ENCODE data around the gene UBE2D2. TPM values are rescaled to one million over a fixed set of nuclear protein-coding genes. Genes with fewer than 3 reads are reported as not detected.

UBE2D2 gene
- total RNA-seq, 1 donor from 2014 or later: 214 TPM

DNA sequence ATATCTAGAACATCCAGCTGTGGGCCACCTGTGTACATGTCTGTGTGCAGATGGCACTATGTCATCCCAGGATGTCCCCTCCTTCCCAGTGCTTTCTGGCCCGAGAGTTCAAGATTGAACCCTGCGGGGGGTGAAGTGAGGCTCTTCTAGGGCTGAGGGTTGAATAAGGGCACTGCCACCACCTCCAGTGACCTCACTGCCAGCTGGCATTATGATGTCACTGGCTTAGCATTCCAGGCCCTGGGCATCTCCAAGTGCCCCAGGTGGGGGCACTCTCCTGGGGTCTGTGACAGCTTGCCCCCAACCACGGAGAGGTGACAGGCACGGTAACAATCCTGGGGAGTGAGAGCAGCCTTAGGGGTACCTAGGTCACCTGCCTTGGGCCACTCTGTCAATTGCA is 114.1 kb downstream of the UBE2D2 start:
- no peak for DNase-seq (ENCODE audit: low spot score)
- H3K27ac Mint-ChIP-seq (ENCODE audit: unreplicated experiment): peak overlapping the region; percentile 37
- peaks cover 16% of the 10 kb centered on the region for H3K27me3 Mint-ChIP-seq (ENCODE audit: unreplicated experiment)
- H3K4me1 Mint-ChIP-seq (ENCODE audit: unreplicated experiment): peaks cover 34% of the 10 kb centered on the region
- TF ChIP-seq CTCF (IDR thresholded peaks at IDR 0.05; ENCODE audit: unreplicated experiment): no peak
- H3K36me3 Mint-ChIP-seq (ENCODE audit: low read depth, unreplicated experiment): peaks cover 4% of the 10 kb centered on the region
- H3K9me3 Mint-ChIP-seq (ENCODE audit: unreplicated experiment): no peaks in the 10 kb centered on the region
- H3K4me3 Mint-ChIP-seq (ENCODE audit: unreplicated experiment): no peak overlapping the region

GRCh38 chr5:139675825-139676224 is 114.7 kb downstream of the UBE2D2 start:
- no peak for DNase-seq (ENCODE audit: low spot score)
- Mint-ChIP-seq H3K9me3 (ENCODE audit: unreplicated experiment) (no peaks in the 10 kb centered on the region), H3K36me3 (ENCODE audit: low read depth, unreplicated experiment) (peaks cover 4% of the 10 kb centered on the region), H3K4me1 (ENCODE audit: unreplicated experiment) (peaks cover 28% of the 10 kb centered on the region), H3K4me3 (ENCODE audit: unreplicated experiment) (no peak overlapping the region), H3K27me3 (ENCODE audit: unreplicated experiment) (peaks cover 11% of the 10 kb centered on the region), H3K27ac (ENCODE audit: unreplicated experiment) (peak overlapping the region; percentile 36)
- no peak for TF ChIP-seq CTCF (IDR thresholded peaks at IDR 0.05; ENCODE audit: unreplicated experiment)

DNA sequence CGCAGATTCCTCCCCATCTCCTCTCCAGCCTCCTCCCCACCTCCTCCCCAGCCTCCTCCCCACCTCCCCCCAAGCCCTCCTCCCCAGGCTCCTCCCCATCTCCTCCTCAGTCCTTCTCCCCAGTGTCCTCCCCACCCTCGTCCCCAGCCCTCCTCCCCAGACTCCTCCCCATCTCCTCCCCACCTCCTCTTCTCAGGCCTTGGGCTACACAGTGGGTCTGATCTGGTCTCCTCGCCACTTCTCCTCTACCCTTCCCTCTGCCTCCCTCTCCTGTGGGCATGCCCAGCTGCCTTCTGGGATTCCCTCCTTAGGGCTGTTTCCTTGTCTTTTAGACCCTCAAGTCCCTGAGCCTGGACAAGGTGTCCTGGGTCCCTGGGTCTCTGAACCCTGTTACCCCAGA is 115.3 kb downstream of the UBE2D2 start:
- peaks cover 26% of the 10 kb centered on the region for H3K4me1 Mint-ChIP-seq (ENCODE audit: unreplicated experiment)
- no peak overlapping the region for H3K27ac Mint-ChIP-seq (ENCODE audit: unreplicated experiment)
- no peak for TF ChIP-seq CTCF (IDR thresholded peaks at IDR 0.05; ENCODE audit: unreplicated experiment)
- peaks cover 4% of the 10 kb centered on the region for H3K36me3 Mint-ChIP-seq (ENCODE audit: low read depth, unreplicated experiment)
- H3K9me3 Mint-ChIP-seq (ENCODE audit: unreplicated experiment): no peaks in the 10 kb centered on the region
- no peak overlapping the region for H3K4me3 Mint-ChIP-seq (ENCODE audit: unreplicated experiment)
- peaks cover 11% of the 10 kb centered on the region for H3K27me3 Mint-ChIP-seq (ENCODE audit: unreplicated experiment)
- no peak for DNase-seq (ENCODE audit: low spot score)

DNA sequence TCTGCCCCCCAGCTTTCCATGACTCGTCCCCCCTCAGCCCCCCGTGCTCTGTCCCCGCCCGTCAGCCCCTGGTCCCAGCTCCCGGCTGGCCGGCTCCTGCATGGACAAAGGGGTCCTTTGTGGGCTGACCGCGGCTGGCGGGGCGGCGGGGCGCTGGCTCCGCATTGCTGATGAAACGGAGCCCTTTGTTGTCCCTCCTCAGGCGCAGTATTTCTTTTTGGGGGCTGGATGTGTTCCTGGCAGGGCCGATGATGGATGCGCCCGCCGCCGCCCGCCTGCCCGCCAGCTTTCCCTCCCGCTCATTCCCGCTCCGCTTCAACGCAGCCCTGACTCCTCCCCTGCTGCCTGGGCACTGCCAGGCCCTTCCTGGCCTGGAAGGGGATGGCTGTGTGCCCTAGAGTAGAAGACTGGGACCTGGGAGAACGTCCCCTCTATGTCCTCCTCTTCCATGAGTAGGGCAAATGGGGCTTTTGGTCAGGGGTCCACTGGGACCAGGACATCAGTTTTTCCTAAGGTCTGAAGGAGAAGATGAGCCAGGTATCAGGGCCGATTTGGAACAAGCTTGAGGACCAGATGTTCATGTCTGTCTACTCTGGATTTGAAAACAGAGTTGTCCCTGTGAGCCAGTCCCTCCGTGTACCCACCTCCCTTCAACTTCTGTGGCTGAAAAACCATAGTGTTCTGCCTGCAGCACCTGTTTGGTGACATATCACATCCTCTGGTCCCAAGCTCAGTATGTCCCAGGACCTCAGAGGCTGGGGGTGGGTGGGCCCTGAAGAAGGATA is 116.0 kb downstream of the UBE2D2 start:
- Mint-ChIP-seq H3K9me3 (ENCODE audit: unreplicated experiment) (no peaks in the 10 kb centered on the region), H3K4me3 (ENCODE audit: unreplicated experiment) (no peak overlapping the region), H3K27me3 (ENCODE audit: unreplicated experiment) (peaks cover 11% of the 10 kb centered on the region), H3K36me3 (ENCODE audit: low read depth, unreplicated experiment) (peaks cover 4% of the 10 kb centered on the region), H3K27ac (ENCODE audit: unreplicated experiment) (peak overlapping the region; percentile 42), H3K4me1 (ENCODE audit: unreplicated experiment) (peaks cover 22% of the 10 kb centered on the region)
- no peak for DNase-seq (ENCODE audit: low spot score)
- no peak for TF ChIP-seq CTCF (IDR thresholded peaks at IDR 0.05; ENCODE audit: unreplicated experiment)

Other genes starting within 250 kb of the UBE2D2 start
- 71.5 TPM for gene PAIP2, start 219.5 kb upstream of the UBE2D2 start, total RNA-seq (ENCODE audit: unreplicated experiment)
- not detected for gene SLC23A1, start 178.0 kb upstream of the UBE2D2 start, total RNA-seq (ENCODE audit: unreplicated experiment)
- 0.38 TPM for gene MZB1, start 171.4 kb upstream of the UBE2D2 start, total RNA-seq (ENCODE audit: unreplicated experiment)
- gene PROB1, start 166.2 kb upstream of the UBE2D2 start, total RNA-seq (ENCODE audit: unreplicated experiment): 7.3 TPM
- gene SPATA24, start 157.2 kb upstream of the UBE2D2 start, total RNA-seq (ENCODE audit: unreplicated experiment): 7.6 TPM
- 69.6 TPM for gene DNAJC18, start 121.8 kb upstream of the UBE2D2 start, total RNA-seq (ENCODE audit: unreplicated experiment)
- 565 TPM for gene ECSCR, start 98.6 kb upstream of the UBE2D2 start, total RNA-seq (ENCODE audit: unreplicated experiment)
- gene SMIM33, start 90.3 kb upstream of the UBE2D2 start, total RNA-seq (ENCODE audit: unreplicated experiment): not detected
- 69.1 TPM for gene STING1, start 78.6 kb upstream of the UBE2D2 start, total RNA-seq (ENCODE audit: unreplicated experiment)
- 37.3 TPM for gene CXXC5, start 87.0 kb downstream of the UBE2D2 start, total RNA-seq (ENCODE audit: unreplicated experiment)
- gene PSD2, start 234.5 kb downstream of the UBE2D2 start, total RNA-seq (ENCODE audit: unreplicated experiment): 0.15 TPM

Measured in endothelial cell (in vitro differentiated cells).